NCI-H2196 treated with DMSO at 0.1 percent for 48 hours (cell line): ENCODE data around the gene EPN2.
"Not testable (repeated sequence)": the region's sequence is repeated elsewhere in the genome, so short reads cannot be mapped to it uniquely, and the experiment has no call there.

ENCODE experiments used
- DNase-seq: peaks from one replicate; lab custom pipeline; 2025; ENCODE audit not compliant: unreplicated experiment; lab: John Stamatoyannopoulos, UW

Gene EPN2

GRCh38 chr17:19237139-19237388 lies at the start of gene EPN2:
EPN2 (plus strand) TSS chr17:19237366; CDS start chr17:19283120, 45,754 bp downstream.
- DNase-seq: not testable (repeated sequence)

GRCh38 chr17:19187883-19188869 lies 49.0 kb upstream of the EPN2 start:
- not testable (repeated sequence) for DNase-seq

GRCh38 chr17:19188870-19189708 lies 48.1 kb upstream of the EPN2 start:
- not testable (repeated sequence) for DNase-seq

GRCh38 chr17:19189781-19190405 lies 47.3 kb upstream of the EPN2 start:
- DNase-seq: not testable (repeated sequence)

- not testable (repeated sequence) for DNase-seq
Measured at GRCh38 chr17:19196382-19197204, 40.6 kb upstream of the EPN2 start.

- not testable (repeated sequence) for DNase-seq
Measured at GRCh38 chr17:19202448-19202847, 34.7 kb upstream of the EPN2 start.

- DNase-seq: not testable (repeated sequence)
Measured at GRCh38 chr17:19203429-19203828, 33.7 kb upstream of the EPN2 start.

GRCh38 chr17:19215074-19215860 lies 21.9 kb upstream of the EPN2 start:
- DNase-seq: not testable (repeated sequence)

- not testable (repeated sequence) for DNase-seq
Measured at GRCh38 chr17:19216148-19216926, 20.8 kb upstream of the EPN2 start.

GRCh38 chr17:19218914-19219313 lies 18.3 kb upstream of the EPN2 start:
- not testable (repeated sequence) for DNase-seq

- DNase-seq: not testable (repeated sequence)
Measured at GRCh38 chr17:19219384-19219783, 17.8 kb upstream of the EPN2 start.

GRCh38 chr17:19220195-19220594 lies 17.0 kb upstream of the EPN2 start:
- DNase-seq: not testable (repeated sequence)

GRCh38 chr17:19226610-19227588 lies 10.3 kb upstream of the EPN2 start:
- DNase-seq: not testable (repeated sequence)

GRCh38 chr17:19234676-19235075 lies 2.5 kb upstream of the EPN2 start:
- DNase-seq: not testable (repeated sequence)

- DNase-seq: not testable (repeated sequence)
Measured at GRCh38 chr17:19236351-19237138, 621 bp upstream of the EPN2 start.

GRCh38 chr17:19237389-19238166 lies 412 bp downstream of the EPN2 start:
- no peak for DNase-seq
